Type B pancreatic cell (in vitro differentiated cells): ENCODE results near the gene POM121C. TPM values are rescaled to one million over a fixed set of nuclear protein-coding genes. Genes with fewer than 3 reads are reported as not detected.
"Not testable (repeated sequence)": the region's sequence is repeated elsewhere in the genome, so short reads cannot be mapped to it uniquely, and the experiment has no call there.

ENCODE experiments used
- DNase-seq: peaks from one replicate; pipeline ENCODE4 v3.0.0; 2021; ENCODE audit warnings: mixed read lengths; ENCODE audit not compliant: unreplicated experiment; ENCODE audit errors: extremely low spot score
- H3K27ac Mint-ChIP-seq: 2 replicates; pipeline ENCODE4 v1.8.0; 2021; ENCODE audit warnings: mild to moderate bottlenecking, mixed read lengths
- H3K27me3 Mint-ChIP-seq: 2 replicates; pipeline ENCODE4 v1.8.0; 2021; ENCODE audit warnings: mixed read lengths
- H3K36me3 Mint-ChIP-seq: 2 replicates; pipeline ENCODE4 v1.8.0; 2021; ENCODE audit warnings: mixed read lengths
- H3K4me1 Mint-ChIP-seq: one replicate; pipeline ENCODE4 v1.8.0; 2021; ENCODE audit warnings: mixed read lengths; ENCODE audit not compliant: unreplicated experiment
- H3K4me3 Mint-ChIP-seq: 2 replicates; pipeline ENCODE4 v1.8.0; 2021; ENCODE audit warnings: mild to moderate bottlenecking, mixed read lengths
- H3K9me3 Mint-ChIP-seq: 2 replicates; pipeline ENCODE4 v1.8.0; 2021; ENCODE audit warnings: mixed read lengths
- CTCF ChIP-seq: fragments of 200-600 bp; sonication (generic); conservative IDR thresholded peaks from 2 replicates; pipeline ENCODE4 v1.5.0; 2021; ENCODE audit warnings: antibody characterized with exemption, mild to moderate bottlenecking
- total RNA-seq: library from RNA; stranded (reverse); gene quantifications from 2 replicates; pipeline ENCODE4 v1.2.1, GENCODE V29; 2021; ENCODE audit warnings: low replicate concordance

The POM121C gene
- total RNA-seq, 1 donor from 2014 or later, result 65.6 TPM

GRCh38 chr7:75485355-75485978 is 632 bp downstream of the POM121C start:
- not testable (repeated sequence) for H3K27me3 Mint-ChIP-seq, H3K36me3 Mint-ChIP-seq, H3K4me1 Mint-ChIP-seq, H3K9me3 Mint-ChIP-seq, DNase-seq
- H3K27ac Mint-ChIP-seq, result peak overlapping the region; percentile 81
- H3K4me3 Mint-ChIP-seq, result peak overlapping the region; percentile 94

- not testable (repeated sequence) for H3K36me3 Mint-ChIP-seq, H3K27me3 Mint-ChIP-seq, H3K4me1 Mint-ChIP-seq, H3K27ac Mint-ChIP-seq, H3K4me3 Mint-ChIP-seq, H3K9me3 Mint-ChIP-seq, DNase-seq
Measured at GRCh38 chr7:75480313-75480712, 5.8 kb downstream of the POM121C start.

- not testable (repeated sequence) for H3K4me1 Mint-ChIP-seq, H3K9me3 Mint-ChIP-seq, H3K27ac Mint-ChIP-seq, H3K27me3 Mint-ChIP-seq, H3K36me3 Mint-ChIP-seq, DNase-seq, H3K4me3 Mint-ChIP-seq
Measured at GRCh38 chr7:75477457-75477856, 8.6 kb downstream of the POM121C start.

- not testable (repeated sequence) for H3K27me3 Mint-ChIP-seq, H3K4me1 Mint-ChIP-seq, DNase-seq, H3K9me3 Mint-ChIP-seq, H3K27ac Mint-ChIP-seq, H3K4me3 Mint-ChIP-seq
- H3K36me3 Mint-ChIP-seq, result peaks cover 20% of the 10 kb centered on the region
Measured at GRCh38 chr7:75470166-75470565, 15.9 kb downstream of the POM121C start.

GRCh38 chr7:75460541-75460940 is 25.6 kb downstream of the POM121C start:
- not testable (repeated sequence) for H3K9me3 Mint-ChIP-seq, H3K4me1 Mint-ChIP-seq, H3K4me3 Mint-ChIP-seq, H3K36me3 Mint-ChIP-seq, H3K27me3 Mint-ChIP-seq, DNase-seq, H3K27ac Mint-ChIP-seq

GRCh38 chr7:75458034-75458433 is 28.1 kb downstream of the POM121C start:
- not testable (repeated sequence) for DNase-seq, H3K4me3 Mint-ChIP-seq

GRCh38 chr7:75456403-75456802 is 29.7 kb downstream of the POM121C start:
- H3K4me1 Mint-ChIP-seq, H3K27me3 Mint-ChIP-seq, H3K4me3 Mint-ChIP-seq: not testable (repeated sequence)

More at GRCh38 chr7:75458034-75458433, 28.1 kb downstream of the POM121C start:
- H3K27ac Mint-ChIP-seq, H3K4me1 Mint-ChIP-seq, H3K36me3 Mint-ChIP-seq, H3K27me3 Mint-ChIP-seq, H3K9me3 Mint-ChIP-seq: not testable (repeated sequence)

GRCh38 chr7:75452494-75452955 is 33.6 kb downstream of the POM121C start:
- not testable (repeated sequence) for H3K4me3 Mint-ChIP-seq, DNase-seq, H3K27ac Mint-ChIP-seq, H3K9me3 Mint-ChIP-seq, H3K36me3 Mint-ChIP-seq, H3K27me3 Mint-ChIP-seq, H3K4me1 Mint-ChIP-seq
- peak; percentile 70 for TF ChIP-seq CTCF

More at GRCh38 chr7:75456403-75456802, 29.7 kb downstream of the POM121C start:
- not testable (repeated sequence) for H3K27ac Mint-ChIP-seq, H3K36me3 Mint-ChIP-seq, DNase-seq, H3K9me3 Mint-ChIP-seq

GRCh38 chr7:75449946-75450345 is 36.2 kb downstream of the POM121C start:
- DNase-seq, H3K4me1 Mint-ChIP-seq, H3K9me3 Mint-ChIP-seq, H3K27me3 Mint-ChIP-seq, H3K4me3 Mint-ChIP-seq, H3K27ac Mint-ChIP-seq, H3K36me3 Mint-ChIP-seq: not testable (repeated sequence)

GRCh38 chr7:75442465-75443111 is 43.5 kb downstream of the POM121C start:
- not testable (repeated sequence) for H3K4me1 Mint-ChIP-seq, H3K9me3 Mint-ChIP-seq, H3K36me3 Mint-ChIP-seq, H3K27me3 Mint-ChIP-seq
- peak overlapping the region; percentile 93 for H3K4me3 Mint-ChIP-seq
- H3K27ac Mint-ChIP-seq, result peak overlapping the region; percentile 91
- DNase-seq, result peak; percentile 78

GRCh38 chr7:75442101-75442464 is 44.0 kb downstream of the POM121C start:
- not testable (repeated sequence) for H3K36me3 Mint-ChIP-seq, DNase-seq, H3K4me1 Mint-ChIP-seq, H3K27me3 Mint-ChIP-seq, H3K9me3 Mint-ChIP-seq
- peak overlapping the region; percentile 91 for H3K4me3 Mint-ChIP-seq
- peak overlapping the region; percentile 88 for H3K27ac Mint-ChIP-seq
